Measurements from ENCODE around the gene FCRLB.
"Not testable (repeated sequence)": the region's sequence is repeated elsewhere in the genome, so short reads cannot be mapped to it uniquely, and the experiment has no call there.

The FCRLB gene

DNA sequence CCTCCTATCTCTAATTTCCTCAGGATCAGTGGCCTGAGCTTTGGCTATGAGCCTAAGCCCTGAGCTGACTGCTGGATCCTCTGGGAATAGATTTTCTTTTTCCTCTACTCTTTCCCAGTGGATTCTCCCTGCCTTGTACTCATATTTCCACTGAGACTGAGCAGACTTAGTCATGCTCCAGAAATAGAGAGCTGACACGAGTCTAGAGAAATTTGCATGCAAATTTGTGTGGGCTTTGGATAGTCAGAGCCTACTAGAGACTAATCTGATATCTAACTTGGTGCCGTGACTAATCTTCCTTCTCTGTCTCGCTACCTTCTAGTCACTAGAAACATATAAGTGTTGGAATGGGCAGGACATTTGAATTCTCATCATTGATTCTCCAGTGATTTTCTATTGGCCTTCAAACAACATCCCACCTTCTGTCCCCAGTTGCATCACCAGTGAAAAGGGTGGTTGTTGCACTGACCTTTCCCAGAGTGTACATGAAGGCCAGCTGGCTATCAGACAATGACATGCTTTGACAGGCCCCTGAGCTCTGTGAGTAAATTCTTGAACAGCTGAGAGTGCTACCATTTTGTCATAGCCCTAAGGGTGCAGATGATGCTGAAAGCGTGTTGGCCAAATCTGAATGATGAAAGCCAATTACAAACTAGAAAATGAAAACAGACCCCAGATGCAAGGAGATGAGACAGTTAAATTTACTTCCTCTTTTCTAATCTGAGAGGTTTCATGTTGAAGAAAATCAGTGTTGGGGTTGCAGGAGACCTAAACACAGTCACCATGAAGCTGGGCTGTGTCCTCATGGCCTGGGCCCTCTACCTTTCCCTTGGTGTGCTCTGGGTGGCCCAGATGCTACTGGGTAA is 14.6 kb upstream of the FCRLB start, which contains the start of gene FCRLA:
FCRLA (plus strand) TSS at position 748 of the 866 bp plus-strand sequence; CDS start at position 784, 36 bp downstream.
- H3K4me1 Mint-ChIP-seq (ENCODE audit: low read depth): no peaks in the 10 kb centered on the region
- no peaks in the 10 kb centered on the region for H3K36me3 Mint-ChIP-seq
- H3K9me3 Mint-ChIP-seq (ENCODE audit: low read depth): no peaks in the 10 kb centered on the region
- H3K27me3 Mint-ChIP-seq: peaks cover 4% of the 10 kb centered on the region
- H3K27ac Mint-ChIP-seq: no peak within 1 kb of the TSS
- H3K4me3 Mint-ChIP-seq: no peak within 1 kb of the TSS

DNA sequence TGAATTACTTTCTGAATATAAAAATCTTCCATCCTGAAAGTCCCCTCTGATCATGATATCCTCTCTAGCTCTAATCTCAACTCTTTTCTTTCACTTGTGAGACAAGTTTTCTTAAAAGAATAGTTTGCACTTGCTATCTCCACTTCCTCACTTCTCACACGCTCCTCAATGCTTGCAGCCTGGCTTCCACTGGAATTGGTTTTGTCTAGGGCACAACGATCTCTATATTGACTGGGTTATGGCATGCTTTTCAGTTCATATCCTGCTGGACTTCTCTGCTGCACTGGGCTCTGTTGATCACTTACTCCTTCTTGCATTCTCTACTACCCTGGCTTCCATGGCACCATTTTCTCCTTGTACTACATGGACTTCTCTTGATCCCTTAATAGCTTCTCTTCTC is 13.8 kb upstream of the FCRLB start:
- Mint-ChIP-seq H3K27me3 (peaks cover 5% of the 10 kb centered on the region), H3K4me3 (no peak overlapping the region), H3K36me3 (no peaks in the 10 kb centered on the region), H3K4me1 (ENCODE audit: low read depth) (no peaks in the 10 kb centered on the region), H3K9me3 (ENCODE audit: low read depth) (no peaks in the 10 kb centered on the region), H3K27ac (no peak overlapping the region)

DNA sequence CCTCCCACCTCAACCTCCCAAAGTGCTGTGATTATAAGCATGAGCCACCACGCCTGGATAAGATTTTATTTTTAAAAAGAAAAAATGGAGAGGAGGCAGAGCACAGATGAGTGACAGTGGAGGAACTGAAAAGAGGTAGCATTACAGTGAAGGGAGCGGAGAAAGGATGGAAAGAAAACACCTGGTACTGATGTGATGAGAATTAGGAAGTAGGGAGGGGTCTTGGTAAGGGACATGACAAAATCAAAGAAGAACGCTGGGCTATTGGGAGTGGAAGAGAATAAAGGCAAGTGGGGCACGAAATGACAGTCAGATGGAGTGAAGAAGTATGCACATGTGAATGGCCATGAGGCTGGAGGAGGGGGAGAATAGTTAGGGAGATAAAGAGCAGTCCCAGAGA is 12.0 kb upstream of the FCRLB start:
- no peak overlapping the region for H3K27ac Mint-ChIP-seq
- peaks cover 5% of the 10 kb centered on the region for H3K27me3 Mint-ChIP-seq
- H3K4me3 Mint-ChIP-seq: no peak overlapping the region
- H3K9me3 Mint-ChIP-seq (ENCODE audit: low read depth): no peaks in the 10 kb centered on the region
- H3K4me1 Mint-ChIP-seq (ENCODE audit: low read depth): no peaks in the 10 kb centered on the region
- H3K36me3 Mint-ChIP-seq: no peaks in the 10 kb centered on the region

DNA sequence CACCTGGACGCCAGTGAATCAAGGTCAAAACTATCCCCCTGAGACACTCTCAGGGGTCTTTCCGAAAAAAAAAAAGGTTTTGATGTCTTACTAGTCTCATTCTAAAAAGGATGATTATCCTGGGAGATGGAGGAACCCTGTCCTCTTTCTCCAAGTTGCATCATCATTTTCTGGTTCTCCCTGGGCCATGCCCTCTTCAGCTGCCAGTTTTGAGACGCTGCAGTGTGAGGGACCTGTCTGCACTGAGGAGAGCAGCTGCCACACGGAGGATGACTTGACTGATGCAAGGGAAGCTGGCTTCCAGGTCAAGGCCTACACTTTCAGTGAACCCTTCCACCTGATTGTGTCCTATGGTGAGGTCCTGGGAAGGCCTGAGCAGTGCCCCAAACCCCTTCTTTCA is 10.8 kb upstream of the FCRLB start:
- Mint-ChIP-seq H3K27me3 (peaks cover 5% of the 10 kb centered on the region), H3K36me3 (no peaks in the 10 kb centered on the region), H3K27ac (no peak overlapping the region), H3K9me3 (ENCODE audit: low read depth) (no peaks in the 10 kb centered on the region), H3K4me1 (ENCODE audit: low read depth) (no peaks in the 10 kb centered on the region), H3K4me3 (no peak overlapping the region)

DNA sequence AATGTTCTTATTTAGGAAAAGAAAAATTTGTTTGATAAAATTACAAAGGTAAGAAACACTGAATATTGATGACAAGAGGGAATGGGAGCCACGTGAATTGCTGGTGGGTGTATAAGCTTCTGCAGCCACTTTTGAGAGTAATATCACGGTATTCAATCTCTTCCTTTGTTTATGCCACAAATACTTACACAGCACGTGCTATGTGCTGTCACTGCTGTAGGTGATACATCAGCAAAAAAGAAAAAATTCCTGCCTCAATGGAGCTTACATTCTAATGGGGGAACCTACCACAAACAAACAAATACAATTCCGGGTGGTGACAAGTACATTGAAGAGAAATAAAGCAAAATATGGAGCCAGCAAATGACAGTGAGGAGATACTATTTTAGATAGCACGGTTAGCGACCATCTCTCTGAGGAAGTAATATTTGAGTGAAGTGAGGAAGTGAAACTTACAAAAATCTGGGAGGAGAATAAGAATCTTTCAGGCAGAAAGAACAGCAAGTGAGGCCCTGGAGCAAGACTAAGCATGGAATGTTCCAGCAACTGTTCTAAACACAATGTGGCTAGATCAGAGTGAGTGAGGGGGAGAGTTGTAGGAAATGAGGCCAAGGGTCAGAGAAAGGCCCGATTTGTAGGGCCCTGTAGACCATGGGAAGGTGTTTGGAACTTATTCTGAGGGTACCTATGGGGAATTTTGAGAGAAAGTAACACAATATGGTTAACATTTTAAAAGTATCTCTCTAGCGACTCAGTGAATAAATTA is 2.6 kb upstream of the FCRLB start:
- H3K36me3 Mint-ChIP-seq: no peaks in the 10 kb centered on the region
- no peaks in the 10 kb centered on the region for H3K9me3 Mint-ChIP-seq (ENCODE audit: low read depth)
- no peak overlapping the region for H3K4me3 Mint-ChIP-seq
- H3K27me3 Mint-ChIP-seq: peaks cover 2% of the 10 kb centered on the region
- peaks cover 7% of the 10 kb centered on the region for H3K4me1 Mint-ChIP-seq (ENCODE audit: low read depth)
- H3K27ac Mint-ChIP-seq: no peak overlapping the region

DNA sequence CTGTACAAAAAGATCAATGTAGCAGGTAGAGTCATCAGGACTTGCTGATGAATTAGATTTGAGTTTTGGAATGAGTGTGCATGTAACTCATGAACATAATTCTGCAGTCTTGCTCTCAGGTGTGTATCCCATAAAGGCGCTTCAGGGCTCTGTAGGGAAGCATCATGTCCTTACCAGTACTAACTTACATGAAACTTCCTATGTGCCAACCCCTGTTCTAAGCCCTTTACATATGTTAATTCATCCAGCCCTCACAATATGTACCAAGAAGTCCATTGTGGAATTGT is 2.1 kb upstream of the FCRLB start:
- Mint-ChIP-seq H3K27ac (no peak overlapping the region), H3K36me3 (no peaks in the 10 kb centered on the region), H3K9me3 (ENCODE audit: low read depth) (no peaks in the 10 kb centered on the region), H3K27me3 (peaks cover 4% of the 10 kb centered on the region), H3K4me3 (no peak overlapping the region), H3K4me1 (ENCODE audit: low read depth) (peaks cover 7% of the 10 kb centered on the region)

DNA sequence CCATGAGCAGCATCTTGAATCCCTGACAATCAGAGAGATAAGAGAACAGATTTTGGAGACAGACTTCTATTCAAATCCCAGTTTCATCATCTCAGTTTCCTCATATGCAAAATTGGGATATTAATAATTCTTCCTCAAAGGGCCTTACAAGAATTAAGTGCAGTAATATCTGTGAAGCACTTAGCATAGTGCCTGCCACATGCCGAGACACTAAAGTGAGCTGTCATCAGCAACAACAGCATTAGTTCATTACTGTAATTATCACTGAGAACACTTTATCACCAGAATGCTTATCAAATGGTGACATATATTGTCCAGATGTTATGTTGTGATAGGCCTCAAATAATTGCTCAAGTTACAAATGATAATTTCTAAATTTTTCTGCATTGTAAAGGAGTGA is 922 bp upstream of the FCRLB start:
- Mint-ChIP-seq H3K27me3 (peaks cover 4% of the 10 kb centered on the region), H3K4me1 (ENCODE audit: low read depth) (peaks cover 11% of the 10 kb centered on the region), H3K36me3 (no peaks in the 10 kb centered on the region), H3K27ac (no peak overlapping the region), H3K4me3 (no peak overlapping the region), H3K9me3 (ENCODE audit: low read depth) (no peaks in the 10 kb centered on the region)

DNA sequence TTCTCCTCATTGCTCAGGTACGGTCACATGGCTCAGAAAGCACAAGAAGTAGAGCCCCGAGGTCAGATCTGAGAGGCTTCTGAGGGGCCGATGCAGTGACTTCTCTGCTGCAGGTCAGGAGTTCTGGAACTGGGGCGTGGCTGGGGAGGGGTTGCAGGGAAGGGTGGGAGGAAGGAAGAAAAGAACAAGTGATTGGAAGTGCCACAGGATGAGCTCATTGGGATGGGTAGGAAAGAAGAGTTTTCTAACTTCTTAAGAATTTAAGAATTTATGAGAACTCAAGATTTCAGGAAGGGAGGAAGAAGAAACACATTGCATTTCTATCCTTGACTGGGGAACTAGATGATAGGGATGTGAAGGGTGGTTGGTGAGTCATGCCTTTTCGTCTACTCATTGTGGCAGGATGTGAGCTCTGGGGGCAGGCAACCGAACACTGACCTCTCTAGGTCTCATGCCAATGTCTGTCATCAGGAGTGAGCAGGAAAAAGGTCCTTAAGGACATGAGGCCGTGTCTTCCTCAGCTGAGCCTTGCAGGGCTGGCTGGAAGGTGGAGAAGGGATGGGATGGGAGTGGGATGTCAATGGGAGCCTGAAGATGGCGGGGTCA is 497 bp downstream of the FCRLB start:
- H3K36me3 Mint-ChIP-seq: no peaks in the 10 kb centered on the region
- no peak overlapping the region for H3K27ac Mint-ChIP-seq
- H3K9me3 Mint-ChIP-seq (ENCODE audit: low read depth): no peaks in the 10 kb centered on the region
- peaks cover 4% of the 10 kb centered on the region for H3K27me3 Mint-ChIP-seq
- peaks cover 14% of the 10 kb centered on the region for H3K4me1 Mint-ChIP-seq (ENCODE audit: low read depth)
- H3K4me3 Mint-ChIP-seq: no peak overlapping the region

DNA sequence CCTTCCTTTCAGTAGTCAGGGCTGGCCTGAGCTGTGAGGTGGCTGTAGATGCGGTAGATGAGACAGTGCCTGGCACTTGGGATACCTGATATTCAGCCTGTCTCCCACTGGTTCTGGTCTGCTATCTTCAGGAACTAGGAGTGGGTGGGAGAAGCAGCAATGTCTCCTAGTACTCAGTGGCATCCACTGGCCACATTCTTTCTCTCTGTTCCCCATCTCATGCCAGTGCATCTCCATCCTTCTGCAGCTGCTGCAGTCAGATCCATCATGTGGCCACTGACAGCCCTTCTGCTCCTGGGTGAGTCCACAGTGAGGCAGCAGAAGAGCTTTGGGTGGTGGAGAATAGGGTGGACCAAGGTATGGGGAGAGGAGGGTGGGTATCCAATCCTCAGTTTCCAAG is 1.1 kb downstream of the FCRLB start:
- Mint-ChIP-seq H3K4me3 (no peak overlapping the region), H3K27ac (no peak overlapping the region), H3K4me1 (ENCODE audit: low read depth) (peaks cover 14% of the 10 kb centered on the region), H3K36me3 (no peaks in the 10 kb centered on the region), H3K9me3 (ENCODE audit: low read depth) (no peaks in the 10 kb centered on the region), H3K27me3 (peaks cover 4% of the 10 kb centered on the region)

DNA sequence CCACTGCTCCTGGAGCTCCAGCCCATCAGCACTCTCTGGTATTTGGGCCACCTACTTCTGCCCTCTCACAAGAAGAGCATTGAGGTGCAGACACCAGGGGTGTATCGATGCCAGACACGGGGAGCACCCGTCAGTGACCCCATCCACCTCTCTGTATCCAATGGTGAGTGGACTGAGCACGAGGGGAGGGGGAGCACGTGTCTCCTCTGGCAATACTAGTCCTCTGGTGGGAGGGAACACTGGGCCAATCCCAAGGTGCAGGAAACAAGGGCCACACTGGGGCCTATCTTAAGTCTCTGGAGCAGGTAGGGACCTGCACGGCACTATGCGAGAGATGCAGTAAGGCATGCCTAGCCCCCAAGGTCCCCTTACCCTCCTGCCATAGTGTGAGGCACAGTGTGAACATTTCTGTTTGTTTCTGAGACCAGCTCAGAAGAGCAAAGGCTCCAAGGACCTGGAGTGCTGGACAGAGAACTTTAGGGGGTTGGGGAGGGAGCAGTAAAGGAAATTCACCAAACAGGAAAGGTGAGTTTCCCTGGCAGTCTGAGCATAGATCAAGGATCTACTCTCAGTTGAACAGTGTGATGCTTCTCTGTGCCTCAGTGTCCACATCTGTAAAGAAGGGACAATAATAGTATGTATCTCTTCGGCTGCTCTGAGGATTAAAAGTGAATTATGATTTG is 2.3 kb downstream of the FCRLB start:
- no peak overlapping the region for H3K4me3 Mint-ChIP-seq
- H3K27me3 Mint-ChIP-seq: peaks cover 4% of the 10 kb centered on the region
- H3K4me1 Mint-ChIP-seq (ENCODE audit: low read depth): peaks cover 24% of the 10 kb centered on the region

DNA sequence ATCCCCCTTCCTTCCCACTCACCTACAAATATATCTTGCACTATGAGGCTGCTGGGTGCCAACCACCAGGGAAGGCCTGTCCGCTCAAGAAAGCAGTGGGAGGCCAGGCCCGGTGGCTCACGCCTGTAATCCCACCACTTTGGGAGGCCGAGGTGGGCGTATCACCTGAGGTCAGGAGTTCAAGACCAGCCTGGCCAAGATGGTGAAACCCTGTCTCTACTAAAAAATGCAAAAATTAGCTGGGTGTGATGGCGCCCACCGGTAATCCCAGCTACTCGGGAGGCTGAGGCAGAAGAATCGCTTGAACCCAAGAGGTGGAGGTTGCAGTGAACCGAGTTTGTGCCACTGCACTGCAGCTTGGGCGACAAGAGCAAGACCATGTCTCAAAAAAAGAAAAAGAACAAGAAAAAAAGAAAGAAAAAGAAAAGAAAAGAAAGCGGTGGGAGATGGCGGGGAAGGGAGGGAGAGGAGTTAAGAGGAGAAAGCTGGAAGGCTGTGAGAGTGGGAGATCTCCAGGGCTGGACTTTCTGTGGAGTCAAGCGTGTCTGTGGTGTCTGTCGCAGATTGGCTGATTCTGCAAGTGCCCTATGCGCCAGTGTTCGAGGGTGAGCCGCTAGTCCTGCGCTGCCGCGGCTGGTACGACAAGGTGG is 4.0 kb downstream of the FCRLB start:
- H3K27me3 Mint-ChIP-seq; H3K27ac Mint-ChIP-seq; H3K36me3 Mint-ChIP-seq; H3K9me3 Mint-ChIP-seq (ENCODE audit: low read depth): not testable (repeated sequence)
- Mint-ChIP-seq H3K4me3 (peak overlapping the region; percentile 92), H3K4me1 (ENCODE audit: low read depth) (peaks cover 38% of the 10 kb centered on the region)

More for the DNA sequence above, 2.3 kb downstream of the FCRLB start:
- Mint-ChIP-seq H3K9me3 (ENCODE audit: low read depth) (no peaks in the 10 kb centered on the region), H3K36me3 (no peaks in the 10 kb centered on the region), H3K27ac (no peak overlapping the region)

DNA sequence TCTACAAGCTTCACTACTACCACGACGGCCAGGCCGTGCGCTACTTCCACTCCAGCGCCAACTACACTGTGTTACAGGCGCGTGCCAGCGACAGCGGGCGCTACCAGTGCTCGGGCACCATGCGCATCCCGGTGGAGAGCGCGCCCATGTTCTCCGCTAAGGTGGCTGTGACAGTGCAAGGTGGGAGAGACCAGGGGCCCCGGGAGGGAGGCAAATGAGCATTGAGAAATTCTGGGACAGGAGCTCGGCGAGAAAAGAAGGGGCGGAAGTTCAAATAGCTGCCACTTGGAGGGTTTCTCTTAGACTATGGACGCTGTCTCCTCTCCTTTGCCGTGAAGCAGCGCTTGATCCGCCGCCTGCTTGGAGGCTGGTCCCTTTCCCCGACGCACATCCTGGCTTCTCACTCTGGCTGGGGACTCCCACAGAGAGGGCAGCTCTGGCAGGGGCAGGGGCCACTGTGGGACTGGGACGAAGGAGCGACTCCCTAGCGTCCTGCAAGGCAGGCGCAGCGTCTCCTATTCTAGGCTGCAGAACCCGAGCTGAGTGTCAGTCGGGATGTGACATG is 4.6 kb downstream of the FCRLB start:
- peak overlapping the region; percentile 92 for H3K4me3 Mint-ChIP-seq
- H3K27me3 Mint-ChIP-seq: peaks cover 4% of the 10 kb centered on the region
- peaks cover 44% of the 10 kb centered on the region for H3K4me1 Mint-ChIP-seq (ENCODE audit: low read depth)
- peak overlapping the region; percentile 25 for H3K27ac Mint-ChIP-seq
- no peaks in the 10 kb centered on the region for H3K9me3 Mint-ChIP-seq (ENCODE audit: low read depth)
- no peaks in the 10 kb centered on the region for H3K36me3 Mint-ChIP-seq

DNA sequence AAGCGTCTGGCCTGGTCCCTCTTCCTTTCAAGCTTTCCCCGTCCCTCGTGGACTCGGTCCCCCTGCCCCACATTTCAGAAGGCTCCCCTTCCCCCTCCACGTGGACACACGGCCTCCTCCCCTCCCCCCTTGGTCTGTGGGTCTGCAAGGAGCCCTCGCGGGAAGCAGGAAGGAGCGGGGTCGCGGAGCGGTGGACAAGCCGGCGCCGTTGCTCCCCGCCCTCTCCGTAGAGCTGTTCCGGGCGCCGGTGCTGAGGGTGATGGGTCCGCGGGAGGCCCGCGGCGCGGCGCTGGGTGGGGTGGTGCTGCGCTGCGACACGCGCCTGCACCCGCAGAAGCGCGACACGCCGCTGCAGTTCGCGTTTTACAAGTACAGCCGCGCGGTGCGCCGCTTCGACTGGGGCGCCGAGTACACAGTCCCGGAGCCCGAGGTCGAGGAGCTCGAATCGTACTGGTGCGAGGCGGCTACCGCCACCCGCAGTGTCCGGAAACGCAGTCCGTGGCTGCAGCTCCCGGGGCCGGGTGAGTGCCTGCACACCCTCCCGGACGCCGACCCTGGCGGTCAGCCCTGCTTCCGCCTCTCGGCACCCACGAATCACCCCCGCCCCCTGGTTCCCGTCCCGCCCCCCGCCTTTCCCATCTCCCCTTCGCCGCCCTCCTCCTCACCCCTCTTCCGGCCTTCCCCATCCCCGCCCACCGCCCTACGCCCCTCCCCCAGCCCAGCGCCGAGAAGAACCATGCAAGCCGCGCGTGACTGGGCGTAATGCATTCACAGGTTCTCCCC is 5.3 kb downstream of the FCRLB start:
- Mint-ChIP-seq H3K4me1 (ENCODE audit: low read depth) (peaks cover 50% of the 10 kb centered on the region), H3K27ac (no peak overlapping the region), H3K9me3 (ENCODE audit: low read depth) (no peaks in the 10 kb centered on the region), H3K27me3 (peaks cover 4% of the 10 kb centered on the region), H3K36me3 (no peaks in the 10 kb centered on the region), H3K4me3 (peak overlapping the region; percentile 92)
